ENCODE data around the gene SGK1.

DNA sequence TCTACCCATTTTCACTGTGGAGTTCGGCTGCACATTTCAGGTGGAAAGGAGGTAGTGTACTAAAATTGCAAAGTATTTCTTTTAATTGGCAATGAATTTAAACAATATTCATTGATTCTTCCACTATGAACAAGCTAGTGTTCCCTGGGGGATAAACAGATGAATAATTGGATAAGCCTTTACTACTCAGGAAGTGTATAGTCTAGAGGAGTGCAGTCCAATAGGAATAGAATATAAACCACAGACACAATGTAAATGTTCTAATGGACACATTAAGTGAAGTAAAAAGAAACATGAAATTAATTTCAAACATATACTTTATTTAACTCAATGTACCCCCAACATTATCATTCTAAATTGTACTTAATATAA is 28.7 kb downstream of the SGK1 start:
- TF ChIP-seq, protein P1, sequence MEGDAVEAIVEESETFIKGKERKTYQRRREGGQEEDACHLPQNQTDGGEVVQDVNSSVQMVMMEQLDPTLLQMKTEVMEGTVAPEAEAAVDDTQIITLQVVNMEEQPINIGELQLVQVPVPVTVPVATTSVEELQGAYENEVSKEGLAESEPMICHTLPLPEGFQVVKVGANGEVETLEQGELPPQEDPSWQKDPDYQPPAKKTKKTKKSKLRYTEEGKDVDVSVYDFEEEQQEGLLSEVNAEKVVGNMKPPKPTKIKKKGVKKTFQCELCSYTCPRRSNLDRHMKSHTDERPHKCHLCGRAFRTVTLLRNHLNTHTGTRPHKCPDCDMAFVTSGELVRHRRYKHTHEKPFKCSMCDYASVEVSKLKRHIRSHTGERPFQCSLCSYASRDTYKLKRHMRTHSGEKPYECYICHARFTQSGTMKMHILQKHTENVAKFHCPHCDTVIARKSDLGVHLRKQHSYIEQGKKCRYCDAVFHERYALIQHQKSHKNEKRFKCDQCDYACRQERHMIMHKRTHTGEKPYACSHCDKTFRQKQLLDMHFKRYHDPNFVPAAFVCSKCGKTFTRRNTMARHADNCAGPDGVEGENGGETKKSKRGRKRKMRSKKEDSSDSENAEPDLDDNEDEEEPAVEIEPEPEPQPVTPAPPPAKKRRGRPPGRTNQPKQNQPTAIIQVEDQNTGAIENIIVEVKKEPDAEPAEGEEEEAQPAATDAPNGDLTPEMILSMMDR (conservative IDR thresholded peaks at IDR 0.05 in 1 of 2, IDR thresholded peaks at IDR 0.05 in 1 of 2; ENCODE audit: extremely low read depth in 1 of 2, insufficient read depth in 1 of 2, low read depth in 1 of 2, low read length in 2 of 2): no peak
- no peak for TF ChIP-seq EZH2 (IDR thresholded peaks at IDR 0.05; ENCODE audit: borderline replicate concordance, low read length)

Measured in mammary epithelial cell (primary cell).